Small intestine (tissue), 7 donors: ENCODE data around the gene TMOD3. TPM values are rescaled to one million over a fixed set of nuclear protein-coding genes. Genes with fewer than 3 reads are reported as not detected.

Source experiments
- DNase-seq, 2 donors: peaks; one replicate each; pipeline versions ENCODE4 v3.0.0 to v3.0.0-alpha.2; 2013
- FAIRE-seq: peaks from 2 replicates; lab custom pipeline; 2012; peaks lifted over from hg19 to GRCh38; lab: Jason Lieb, UNC
- H3K27ac ChIP-seq, 3 donors: one replicate each; pipeline ENCODE4 v1.5.1; 2013; ENCODE audit warnings: low read length in 2 of 3, mild to moderate bottlenecking in 2 of 3, control low read depth in 1 of 3, inconsistent platforms in 1 of 3, low read depth in 1 of 3, moderate library complexity in 1 of 3
- H3K27me3 ChIP-seq, 3 donors: one replicate each; pipeline ENCODE4 v1.6.1; 2013; ENCODE audit warnings: low read length in 3 of 3, inconsistent platforms in 1 of 3; ENCODE audit not compliant: control insufficient read depth in 3 of 3, insufficient read depth in 3 of 3
- H3K36me3 ChIP-seq, 3 donors: one replicate each; pipeline ENCODE4 v1.6.1; 2013; ENCODE audit warnings: low read length in 3 of 3, inconsistent platforms in 1 of 3, low read depth in 1 of 3, mild to moderate bottlenecking in 1 of 3, moderate library complexity in 1 of 3; ENCODE audit not compliant: control insufficient read depth in 3 of 3, insufficient read depth in 2 of 3
- H3K4me1 ChIP-seq, 3 donors: one replicate each; pipeline ENCODE4 v1.6.1; 2013; ENCODE audit warnings: low read length in 2 of 3, inconsistent platforms in 1 of 3, low read depth in 1 of 3, mild to moderate bottlenecking in 1 of 3, moderate library complexity in 1 of 3; ENCODE audit not compliant: control insufficient read depth in 3 of 3, insufficient read depth in 2 of 3
- H3K4me3 ChIP-seq, 3 donors: one replicate each; pipeline ENCODE4 v1.5.1; 2013; ENCODE audit warnings: low read length in 3 of 3, control low read depth in 1 of 3, inconsistent platforms in 1 of 3, low read depth in 1 of 3, mild to moderate bottlenecking in 1 of 3, moderate library complexity in 1 of 3
- H3K9me3 ChIP-seq, 2 donors: one replicate each; pipeline ENCODE4 v1.6.1; 2013; ENCODE audit warnings: low read depth in 1 of 2, low read length in 1 of 2; ENCODE audit not compliant: control insufficient read depth in 2 of 2, insufficient read depth in 1 of 2
- WGBS, 3 donors: extraction: QIAGEN DNeasy Blood & Tissue Kit; methylation state at CpG; one replicate each; pipeline ENCODE4 v1.1.7; 2013; 5-methylcytosine and 5-hydroxymethylcytosine counted together
- polyA plus RNA-seq, 4 donors: library from polyadenylated mRNA; stranded (reverse) in 3 of 4; unstranded in 1 of 4; fragments of 200-250 nt in 3 of 4; fragments of 120-200 nt in 1 of 4; gene quantifications; one replicate each; pipeline versions ENCODE4 v1.2.1 to v1.2.3, GENCODE V29; 2013
- donor health status: healthy with polysubstance abuse.
- donor health status: control.
- donor health status: control.
- donor health status: Bipolar disorder and iron deficiency.
- donor health status: healthy.

Gene TMOD3
- polyA plus RNA-seq, 4 donors = 13.2 to 44.8 (median 17.0) TPM

DNA sequence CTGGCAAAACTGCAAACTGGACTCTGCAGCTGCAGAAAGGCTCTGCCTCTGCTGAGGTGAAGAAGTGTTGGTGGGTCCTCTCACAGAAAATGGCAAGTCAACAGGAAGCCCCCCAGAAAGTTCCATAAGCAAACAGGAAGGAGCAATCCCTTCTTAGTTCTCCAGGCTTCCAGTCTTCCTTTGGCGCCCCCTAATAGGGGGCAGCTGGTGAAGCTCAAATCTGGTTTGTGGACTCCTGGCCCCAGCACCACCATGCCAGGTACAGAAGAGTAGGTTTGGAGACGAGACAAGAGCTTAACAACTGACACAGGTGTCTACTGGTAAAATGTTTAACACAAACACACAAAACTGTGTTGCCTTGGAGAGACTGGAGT lies 106.6 kb downstream of the TMOD3 start:
- DNase-seq (no peak), FAIRE-seq (no peak)
- Histone ChIP-seq H3K27ac (no peak overlapping the region), H3K4me3 (no peak overlapping the region), H3K9me3 (no peaks in the 10 kb centered on the region), H3K27me3 (no peaks in the 10 kb centered on the region), H3K36me3 (peaks cover 3 to 27% (median 9%) of the 10 kb centered on the region in 3 donors), H3K4me1 (no peaks in the 10 kb centered on the region)
- 77 to 90% (median 89%) methylated on average over 2 of the region's 2 CpGs for WGBS, 3 donors

DNA sequence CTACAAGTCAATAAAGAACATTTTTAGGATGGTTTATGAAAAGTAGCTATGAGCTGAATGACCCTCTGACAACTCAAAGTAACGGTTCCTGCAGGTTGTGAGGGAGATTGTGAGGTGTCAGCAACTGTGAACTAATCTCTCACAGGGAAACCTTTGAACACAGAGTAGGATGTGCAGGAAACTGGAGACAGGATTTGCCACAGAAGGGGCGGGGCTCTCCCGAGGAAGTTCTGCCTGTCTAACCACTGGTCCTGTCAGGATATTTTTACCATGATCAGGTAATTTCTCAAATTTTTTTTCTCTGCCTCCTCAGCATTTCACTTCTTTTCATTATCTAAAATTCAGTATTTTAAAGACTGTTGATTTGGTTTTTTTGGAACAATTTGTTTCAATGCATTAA lies 108.8 kb downstream of the TMOD3 start:
- H3K27ac ChIP-seq = no peak overlapping the region
- no peak overlapping the region for H3K4me3 ChIP-seq
- FAIRE-seq (no peak), DNase-seq (peak in 1 of 2 donors; percentile 28)
- H3K27me3 ChIP-seq = no peaks in the 10 kb centered on the region
- peaks cover 3 to 27% (median 9%) of the 10 kb centered on the region in 3 donors for H3K36me3 ChIP-seq
- no peaks in the 10 kb centered on the region for H3K9me3 ChIP-seq
- 52 to 70% (median 56%) methylated on average over 3 of the region's 3 CpGs for WGBS, 3 donors
- H3K4me1 ChIP-seq = no peaks in the 10 kb centered on the region

GRCh38 chr15:51939216-51939615 lies 109.8 kb downstream of the TMOD3 start:
- DNase-seq (no peak), FAIRE-seq (no peak)
- Histone ChIP-seq H3K4me1 (no peaks in the 10 kb centered on the region), H3K4me3 (no peak overlapping the region), H3K27ac (no peak overlapping the region), H3K9me3 (no peaks in the 10 kb centered on the region), H3K27me3 (no peaks in the 10 kb centered on the region), H3K36me3 (peaks cover 9 to 27% (median 12%) of the 10 kb centered on the region in 3 donors)

- DNase-seq (no peak), FAIRE-seq (no peak)
- Histone ChIP-seq H3K9me3 (no peaks in the 10 kb centered on the region), H3K36me3 (peaks cover 25 to 42% (median 29%) of the 10 kb centered on the region in 3 donors), H3K27ac (no peak overlapping the region), H3K4me3 (no peak overlapping the region), H3K27me3 (no peaks in the 10 kb centered on the region), H3K4me1 (no peaks in the 10 kb centered on the region)
- 36 to 90% (median 86%) methylated on average over 2 of the region's 2 CpGs for WGBS, 3 donors
Observed at GRCh38 chr15:51947124-51947523, 117.7 kb downstream of the TMOD3 start.

- Histone ChIP-seq H3K4me3 (no peak overlapping the region), H3K27ac (no peak overlapping the region), H3K4me1 (no peaks in the 10 kb centered on the region), H3K9me3 (no peaks in the 10 kb centered on the region), H3K27me3 (no peaks in the 10 kb centered on the region), H3K36me3 (peaks cover 19 to 43% (median 22%) of the 10 kb centered on the region in 3 donors)
- DNase-seq (no peak), FAIRE-seq (no peak)
- WGBS, 3 donors = 82 to 92% (median 85%) methylated on average over 3 of the region's 3 CpGs
Observed at GRCh38 chr15:51952805-51953204, 123.4 kb downstream of the TMOD3 start.

GRCh38 chr15:51955504-51955903 lies 126.1 kb downstream of the TMOD3 start:
- 94 to 99% (median 95%) methylated on average over 3 of the region's 3 CpGs for WGBS, 3 donors
- Histone ChIP-seq H3K27ac (no peak overlapping the region), H3K4me3 (no peak overlapping the region), H3K27me3 (no peaks in the 10 kb centered on the region), H3K9me3 (no peaks in the 10 kb centered on the region), H3K4me1 (no peaks in the 10 kb centered on the region), H3K36me3 (peaks cover 13 to 34% (median 17%) of the 10 kb centered on the region in 3 donors)
- FAIRE-seq = no peak
- no peak for DNase-seq

Other genes starting within 250 kb of the TMOD3 start
- 10 to 100 TPM; 24.5 to 58.4 (median 42.6) TPM for gene DMXL2, start 206.9 kb upstream of the TMOD3 start, polyA plus RNA-seq
- gene SCG3, start 148.2 kb upstream of the TMOD3 start, polyA plus RNA-seq = 1 to 10 TPM in 2 of 4 donors, under 1 TPM in 1, not detected in 1; 0.27 to 4.7 (median 4.2) TPM
- gene LYSMD2, start 92.0 kb upstream of the TMOD3 start, polyA plus RNA-seq = 10 to 100 TPM; 10.7 to 19.6 (median 11.7) TPM
- gene TMOD2, start 78.1 kb upstream of the TMOD3 start, polyA plus RNA-seq = 1 to 10 TPM in 2 of 4 donors, under 1 TPM in 2; 0.45 to 4.5 (median 1.9) TPM
- gene LEO1, start 142.1 kb downstream of the TMOD3 start, polyA plus RNA-seq = 10 to 100 TPM; 14.3 to 21.7 (median 20.1) TPM
- gene MAPK6, start 189.6 kb downstream of the TMOD3 start, polyA plus RNA-seq = 10 to 100 TPM; 15.5 to 52.8 (median 27.6) TPM